ENCODE data around the gene KIAA0930. TPM values are rescaled to one million over a fixed set of nuclear protein-coding genes. Genes with fewer than 3 reads are reported as not detected.
A peak's percentile ranks its signal among the peaks of the same experiment; 100 is the strongest.

Gene KIAA0930
- total and polyA plus RNA-seq, 2 experiments from 2014 or later: 15.0 to 78.6 TPM

- Histone ChIP-seq H3K4me3 (no peak overlapping the region), H3K9me2 (ENCODE audit: insufficient read depth) (no peaks in the 10 kb centered on the region), H3K27ac (ENCODE audit: low read depth) (no peak overlapping the region), H3K4me1 (ENCODE audit: insufficient read depth) (no peaks in the 10 kb centered on the region), H2AFZ (no peak overlapping the region), H3F3A (replicated peaks; ENCODE audit: low read depth) (no peaks in the 10 kb centered on the region), H3K4me2 (no peak overlapping the region), H3K27me3 (ENCODE audit: insufficient read depth) (no peaks in the 10 kb centered on the region), H4K20me1 (replicated peaks; ENCODE audit: insufficient read depth) (no peaks in the 10 kb centered on the region), H3K79me2 (replicated peaks; ENCODE audit: insufficient read depth) (no peaks in the 10 kb centered on the region), H3K36me3 (ENCODE audit: insufficient read depth) (peaks cover 3% of the 10 kb centered on the region; the same call in 1 of the 2 replicates)
- H3K27ac Mint-ChIP-seq: peak overlapping the region; percentile 45
- H3K36me3 Mint-ChIP-seq (ENCODE audit: low read depth): peaks cover 16% of the 10 kb centered on the region; the same call in 2 of the 3 replicates
- ATAC-seq: no peak
- no peak for TF ChIP-seq STAT1 (IDR thresholded peaks at IDR 0.05; ENCODE audit: unreplicated experiment)
- peaks cover 9% of the 10 kb centered on the region for H3K27me3 Mint-ChIP-seq (ENCODE audit: insufficient read depth, low read depth, poor library complexity)
- DNase-seq (ENCODE audit: low spot score): no peak
- no peaks in the 10 kb centered on the region; the same call in 2 of the 3 replicates for H3K9me3 Mint-ChIP-seq
- peaks cover 27% of the 10 kb centered on the region for H3K4me1 Mint-ChIP-seq
- H3K4me3 Mint-ChIP-seq: no peak overlapping the region
Measured at GRCh38 chr22:45199723-45200122, 41.0 kb downstream of the KIAA0930 start.

GRCh38 chr22:45198463-45198795 is 42.3 kb downstream of the KIAA0930 start:
- Histone ChIP-seq H2AFZ (no peak overlapping the region), H3K79me2 (replicated peaks; ENCODE audit: insufficient read depth) (no peaks in the 10 kb centered on the region), H4K20me1 (replicated peaks; ENCODE audit: insufficient read depth) (no peaks in the 10 kb centered on the region), H3K27ac (ENCODE audit: low read depth) (no peak overlapping the region), H3K4me2 (no peak overlapping the region), H3K4me3 (no peak overlapping the region), H3K9me2 (ENCODE audit: insufficient read depth) (no peaks in the 10 kb centered on the region), H3K36me3 (ENCODE audit: insufficient read depth) (peaks cover 3% of the 10 kb centered on the region; the same call in 1 of the 2 replicates), H3K4me1 (ENCODE audit: insufficient read depth) (no peaks in the 10 kb centered on the region), H3K27me3 (ENCODE audit: insufficient read depth) (no peaks in the 10 kb centered on the region), H3F3A (replicated peaks; ENCODE audit: low read depth) (no peaks in the 10 kb centered on the region)
- Mint-ChIP-seq H3K27ac (no peak overlapping the region; the same call in 1 of the 2 replicates), H3K36me3 (ENCODE audit: low read depth) (peaks cover 16% of the 10 kb centered on the region; the same call in 2 of the 3 replicates), H3K9me3 (no peaks in the 10 kb centered on the region; the same call in 2 of the 3 replicates), H3K4me3 (no peak overlapping the region), H3K4me1 (peaks cover 30% of the 10 kb centered on the region), H3K27me3 (ENCODE audit: insufficient read depth, low read depth, poor library complexity) (peaks cover 9% of the 10 kb centered on the region)
- ATAC-seq: peak; percentile 11; the same call in 2 of the 3 replicates
- no peak for DNase-seq (ENCODE audit: low spot score)
- TF ChIP-seq EZH2phosphoT487 (IDR thresholded peaks at IDR 0.05; ENCODE audit: unreplicated experiment) (no peak), CTCF (conservative IDR thresholded peaks at IDR 0.05; ENCODE audit: low read depth in 2 of 2) (no peak), REST (IDR thresholded peaks at IDR 0.05; ENCODE audit: unreplicated experiment) (no peak), ZNF114 (CRISPR knock-in tag; IDR thresholded peaks at IDR 0.05) (no peak), ZNF331 (CRISPR knock-in tag; IDR thresholded peaks at IDR 0.05; ENCODE audit: low read depth) (no peak), ETS1 (IDR thresholded peaks at IDR 0.05) (no peak), POLR2AphosphoS5 (IDR thresholded peaks at IDR 0.05; ENCODE audit: low read depth) (no peak), STAT1 (IDR thresholded peaks at IDR 0.05; ENCODE audit: unreplicated experiment) (no peak), CREB1 (CRISPR knock-in tag; IDR thresholded peaks at IDR 0.05; ENCODE audit: low read depth) (no peak), NANOG (IDR thresholded peaks at IDR 0.05; ENCODE audit: borderline replicate concordance) (no peak), JUNB (IDR thresholded peaks at IDR 0.05; ENCODE audit: unreplicated experiment) (no peak), EZH2 (IDR thresholded peaks at IDR 0.05; ENCODE audit: low read depth, unreplicated experiment) (no peak)

Measured in GM23338 (cell line).